DMS153 treated with DMSO at 0.1 percent for 48 hours (cell line): Measurements from ENCODE around the gene ZNF266.

Source experiments
- DNase-seq: peaks from one replicate; lab custom pipeline; 2025; ENCODE audit not compliant: unreplicated experiment; lab: John Stamatoyannopoulos, UW

ZNF266 gene

DNA sequence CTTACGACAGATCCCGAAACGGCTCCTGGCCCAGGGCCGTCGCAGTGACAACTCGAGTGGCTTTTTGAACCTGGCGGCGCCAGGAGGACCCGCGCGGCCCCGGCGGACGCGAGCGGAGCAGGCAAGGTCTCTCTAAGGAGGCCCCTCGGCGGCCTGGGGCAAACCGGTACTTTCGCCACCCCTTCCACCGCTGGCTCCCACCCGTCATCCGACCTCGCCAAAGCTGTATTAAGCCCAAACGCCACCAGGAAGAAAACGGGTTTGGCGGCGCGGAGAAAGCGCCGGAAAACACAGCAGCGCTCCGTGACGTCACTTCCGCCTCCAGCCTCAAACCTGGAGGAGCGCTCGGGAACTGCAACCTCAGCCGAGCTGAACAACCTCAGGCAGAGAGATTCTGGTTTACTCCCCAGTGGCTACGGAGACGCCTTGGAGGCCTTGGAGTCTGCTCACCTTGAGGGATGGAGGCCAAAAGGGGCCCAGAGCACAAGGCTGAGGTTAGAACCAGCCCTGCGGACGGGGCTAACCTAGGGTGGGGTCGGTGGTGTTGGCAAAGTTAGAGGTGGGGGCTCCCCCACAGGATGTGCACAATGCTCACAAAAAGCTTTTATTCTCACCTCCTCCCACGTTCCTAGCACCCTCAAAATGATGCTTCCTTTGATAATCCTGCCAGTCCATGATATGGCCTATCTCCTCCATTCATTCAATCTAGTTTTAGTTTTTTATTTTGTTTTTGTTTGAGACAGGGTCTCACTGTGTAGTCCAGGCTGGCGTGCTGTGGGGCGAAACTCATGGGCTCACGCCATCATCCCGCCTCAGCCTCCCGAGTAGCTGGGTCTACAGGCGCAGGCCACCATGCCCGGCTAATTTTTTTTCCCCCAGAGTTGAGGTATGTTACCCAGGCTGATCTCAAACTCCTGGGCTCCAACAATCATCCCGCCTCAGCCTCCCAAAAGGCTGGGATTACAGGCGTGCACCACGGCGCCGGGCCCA lies at the start of gene ZNF266:
TSS of gene ZNF266 (minus strand) at position 295 of the 990 bp plus-strand sequence. CDS start 15,484 bp downstream, outside the sequence.
- DNase-seq, result peak; percentile 72

DNA sequence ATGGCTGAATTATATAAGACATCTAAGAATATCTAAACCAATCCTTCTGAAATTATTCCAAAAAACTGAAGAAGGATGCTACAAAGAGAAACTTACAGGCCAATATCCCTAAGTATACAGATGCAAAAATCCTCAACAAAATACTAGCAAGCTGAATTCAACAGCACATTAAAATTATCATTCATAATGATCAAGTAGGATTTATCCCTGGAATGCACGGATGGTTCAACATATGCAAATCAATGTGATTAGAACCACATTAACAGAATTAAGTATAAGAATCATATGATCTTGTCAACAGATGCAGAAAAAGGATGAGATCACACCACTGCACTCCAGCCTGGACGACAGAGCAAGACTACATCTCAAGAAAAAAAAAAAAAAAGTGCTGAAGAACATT lies 49.8 kb upstream of the ZNF266 start:
- no peak for DNase-seq

DNA sequence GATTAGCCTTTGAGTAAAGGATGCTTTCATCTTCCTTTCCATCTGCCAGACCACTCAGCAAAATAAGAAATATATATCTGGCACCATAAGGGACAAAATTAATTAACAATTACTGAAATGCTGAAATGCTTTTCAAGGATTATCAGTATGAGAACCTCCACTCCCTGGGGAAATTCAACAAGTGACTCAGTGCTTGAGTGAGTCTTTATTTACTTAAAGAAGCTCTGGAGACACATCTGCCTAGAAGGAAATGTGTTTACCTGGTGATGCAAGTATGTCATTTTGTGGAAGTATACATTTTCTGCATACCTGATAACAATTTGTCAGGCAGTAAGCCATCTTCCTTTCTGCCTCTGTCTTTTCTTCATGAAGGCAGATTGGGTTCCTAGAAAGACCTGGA lies 39.6 kb upstream of the ZNF266 start:
- DNase-seq, result no peak

DNA sequence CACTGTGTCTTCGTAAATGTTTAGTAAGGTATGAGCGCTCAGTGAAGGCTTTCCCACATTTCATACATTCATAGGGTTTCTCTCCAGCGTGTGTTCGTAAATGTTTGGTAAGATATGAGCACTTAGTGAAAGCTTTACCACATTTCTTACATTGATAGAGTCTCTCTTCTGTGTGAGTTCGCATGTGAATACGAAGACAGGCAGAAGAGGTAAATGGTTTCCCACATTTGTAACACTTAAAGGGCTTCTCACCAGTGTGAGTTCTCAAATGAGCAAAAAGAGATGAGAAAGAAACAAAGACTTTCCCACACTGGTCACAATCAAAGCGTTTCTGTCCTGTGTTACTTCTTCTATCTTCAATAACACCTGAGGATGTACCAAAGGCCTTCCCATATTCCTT lies 31.8 kb upstream of the ZNF266 start:
- DNase-seq, result no peak

DNA sequence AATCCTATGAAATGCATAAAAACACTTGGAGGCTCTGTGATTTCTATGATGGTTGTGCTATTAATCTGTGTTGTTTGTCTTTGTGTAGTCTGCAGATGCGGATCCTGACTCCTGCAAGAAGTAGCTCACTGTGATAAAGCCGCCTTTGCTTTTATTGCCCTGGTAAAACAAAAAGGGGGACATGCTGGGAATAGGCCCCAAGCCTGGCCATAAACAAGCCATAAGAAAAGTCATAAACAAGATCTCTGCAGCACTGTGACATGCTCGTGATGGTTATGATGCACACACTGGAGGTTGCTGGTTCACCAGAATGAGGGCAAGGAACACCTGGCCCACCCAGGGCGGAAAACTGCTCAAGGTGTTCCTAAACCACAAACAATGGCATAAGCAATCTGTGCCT lies 26.6 kb upstream of the ZNF266 start:
- no peak for DNase-seq

DNA sequence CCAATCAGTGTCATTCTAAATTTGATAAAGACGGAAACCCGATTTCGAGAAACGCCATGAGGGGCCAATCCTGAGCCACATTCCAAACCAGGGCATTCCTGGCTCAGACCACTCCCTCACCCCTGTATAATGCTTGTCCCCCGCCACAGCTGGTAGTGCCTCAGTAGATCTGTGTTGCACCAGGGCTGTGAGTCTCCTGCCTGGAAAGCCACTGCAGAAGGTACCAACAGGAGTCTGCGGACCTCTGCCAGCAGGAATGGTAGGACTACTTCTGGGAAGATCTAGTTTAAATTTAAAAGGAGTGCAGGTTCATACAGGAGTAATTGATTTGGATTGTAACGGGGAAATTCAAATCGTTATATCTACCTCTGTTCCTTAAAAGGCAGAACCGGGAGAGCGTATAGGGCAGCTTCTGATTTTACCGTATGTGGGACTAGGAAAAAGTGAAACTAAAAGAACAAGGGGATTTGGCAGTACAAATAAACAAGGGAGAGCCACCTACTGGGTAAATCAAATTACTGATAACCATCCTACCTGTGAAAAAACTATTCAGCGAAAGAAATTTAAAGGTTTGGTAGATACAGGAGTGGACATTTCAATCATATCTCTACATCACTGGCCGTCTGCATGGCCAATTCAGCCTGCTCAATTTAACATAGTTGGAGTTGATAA lies 20.8 kb upstream of the ZNF266 start:
- no peak for DNase-seq

DNA sequence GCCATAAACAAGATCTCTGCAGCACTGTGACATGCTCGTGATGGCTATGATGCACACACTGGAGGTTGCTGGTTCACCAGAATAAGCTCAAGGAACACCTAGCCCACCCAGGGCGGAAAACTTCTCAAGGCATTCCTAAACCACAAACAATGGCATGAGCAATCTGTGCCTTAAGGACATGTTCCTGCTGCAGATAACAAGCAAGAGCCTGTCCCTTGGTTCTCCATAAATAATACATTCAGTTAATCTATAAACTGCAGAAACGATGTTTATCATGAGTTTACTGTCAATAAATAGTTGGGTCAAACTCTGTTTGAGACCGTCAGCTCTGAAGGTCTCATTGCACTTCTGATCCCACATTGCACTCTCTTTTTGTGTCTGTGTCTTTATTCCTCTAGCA lies 18.6 kb upstream of the ZNF266 start:
- DNase-seq, result no peak

DNA sequence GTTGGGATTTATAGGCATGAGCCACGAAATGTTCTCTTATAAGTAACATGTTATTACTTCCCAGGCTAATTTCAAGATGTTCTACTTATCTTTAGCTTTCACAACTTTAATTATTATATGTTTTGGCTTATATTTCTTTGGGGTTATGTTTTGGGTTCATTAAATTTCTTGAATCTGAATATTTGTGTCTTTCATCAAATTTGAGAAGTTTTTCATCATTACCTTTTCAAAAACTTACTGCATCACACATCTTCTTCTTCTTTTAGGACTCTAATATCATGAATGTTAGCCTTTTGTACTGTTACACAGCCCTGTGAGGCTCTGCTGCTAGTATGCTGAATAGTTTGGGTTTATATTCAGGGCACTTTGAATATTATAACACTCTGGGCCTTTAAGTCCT lies 9.7 kb upstream of the ZNF266 start:
- DNase-seq, result no peak

DNA sequence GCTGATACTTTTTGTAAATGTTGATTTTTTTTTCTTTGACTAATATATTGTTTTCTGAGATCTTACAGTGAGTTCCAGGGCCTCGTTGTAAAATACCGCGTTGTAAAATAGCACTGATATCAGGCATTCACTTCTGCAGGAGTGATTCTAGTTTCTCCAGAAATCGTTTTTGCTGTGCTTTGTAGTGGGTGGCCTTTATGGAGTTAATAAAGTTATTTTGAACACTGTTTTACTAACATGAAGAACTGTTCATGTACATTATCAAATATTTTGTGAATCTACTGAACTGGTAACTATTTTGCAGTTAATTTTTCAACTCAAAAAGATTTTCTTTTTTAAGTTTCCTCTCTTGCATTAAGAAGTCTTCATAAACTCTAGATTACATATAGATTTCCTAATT lies 985 bp upstream of the ZNF266 start:
- no peak for DNase-seq

DNA sequence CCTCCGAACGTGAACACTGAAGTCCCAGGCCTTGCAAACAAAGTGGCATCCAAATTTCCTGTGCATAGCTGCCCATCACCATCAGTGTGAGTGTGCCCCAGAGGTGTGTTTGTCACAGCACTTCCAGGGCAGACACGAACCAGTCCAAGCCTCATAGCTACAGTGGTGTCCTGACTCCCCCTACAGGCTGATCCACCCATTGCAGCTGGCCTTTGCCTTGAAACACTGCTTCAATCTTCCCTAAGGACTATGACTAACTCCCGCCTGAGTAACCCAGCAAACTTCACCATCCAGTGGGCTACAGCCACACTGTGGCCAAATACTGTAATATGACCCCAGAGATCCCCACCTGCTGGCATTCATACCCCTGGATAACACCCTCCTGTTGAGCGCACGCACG lies 3.9 kb downstream of the ZNF266 start:
- no peak for DNase-seq

DNA sequence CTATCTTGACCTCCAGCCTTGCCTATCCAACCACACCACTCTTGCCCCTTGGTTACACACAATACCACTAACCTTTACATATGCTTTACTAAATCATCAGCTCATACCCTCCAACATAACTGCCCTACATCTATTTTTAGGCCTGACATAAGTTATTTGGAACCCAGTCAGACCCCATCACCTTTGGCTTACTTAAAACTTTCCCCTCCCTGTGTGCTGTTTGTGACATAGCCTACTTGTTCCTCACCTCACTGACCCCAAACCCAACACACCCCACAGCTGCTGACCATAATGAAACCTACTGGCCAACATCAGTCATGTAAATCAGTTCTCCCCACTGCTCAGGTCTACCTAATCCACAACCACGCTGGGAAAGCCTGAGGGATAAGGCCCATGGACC lies 4.9 kb downstream of the ZNF266 start:
- DNase-seq, result no peak

DNA sequence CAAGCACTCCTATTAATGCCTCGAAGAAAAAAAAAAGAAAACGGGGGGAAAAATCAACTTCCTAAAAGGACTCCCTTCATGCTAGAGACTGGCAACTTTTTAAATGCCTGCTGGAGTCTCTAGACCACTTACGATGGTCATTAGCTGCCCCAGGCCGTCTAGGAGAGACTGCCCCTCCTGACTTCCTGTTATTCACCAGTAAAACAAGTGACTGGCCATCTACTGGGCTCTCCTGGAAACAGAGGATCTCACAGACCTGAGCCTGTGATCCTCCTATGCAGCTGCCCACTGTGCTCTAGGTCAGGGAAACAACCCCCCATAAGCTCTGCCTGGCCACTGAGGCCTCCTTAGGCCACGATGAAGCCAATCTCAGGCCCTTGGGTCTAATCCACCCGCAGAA lies 7.4 kb downstream of the ZNF266 start:
- DNase-seq, result no peak

DNA sequence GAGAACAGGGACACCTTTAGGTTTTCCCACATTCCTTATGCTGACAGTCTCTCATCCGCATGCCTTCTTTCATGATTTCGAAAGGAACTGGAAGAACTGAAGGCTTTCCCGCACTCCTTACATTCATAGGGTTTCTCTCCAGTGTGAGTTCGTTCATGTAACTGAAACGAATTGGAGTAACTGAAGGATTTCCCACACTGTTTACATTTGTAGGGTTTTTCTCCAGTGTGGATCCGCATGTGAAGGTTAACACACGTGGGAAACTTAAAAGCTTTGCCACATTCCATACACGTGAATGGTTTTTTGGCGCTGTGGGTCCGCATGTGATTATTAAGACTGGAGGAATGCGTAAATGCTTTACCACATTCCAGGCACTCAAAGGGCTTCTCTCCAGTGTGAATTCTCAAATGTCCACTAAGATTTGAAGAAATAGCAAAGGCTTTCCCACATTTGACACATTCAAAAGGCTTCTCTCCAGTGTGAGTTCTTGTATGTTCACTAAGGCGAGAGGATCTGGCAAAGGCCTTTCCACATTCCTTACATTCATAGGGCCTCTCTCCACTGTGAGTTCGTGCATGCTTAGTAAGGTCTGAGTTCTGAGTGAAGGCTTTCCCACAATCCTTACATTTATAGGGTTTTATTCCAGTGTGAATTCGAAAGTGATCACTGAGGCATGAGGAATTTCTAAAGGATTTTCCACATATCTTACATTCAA lies 22.0 kb downstream of the ZNF266 start:
- DNase-seq, result no peak

DNA sequence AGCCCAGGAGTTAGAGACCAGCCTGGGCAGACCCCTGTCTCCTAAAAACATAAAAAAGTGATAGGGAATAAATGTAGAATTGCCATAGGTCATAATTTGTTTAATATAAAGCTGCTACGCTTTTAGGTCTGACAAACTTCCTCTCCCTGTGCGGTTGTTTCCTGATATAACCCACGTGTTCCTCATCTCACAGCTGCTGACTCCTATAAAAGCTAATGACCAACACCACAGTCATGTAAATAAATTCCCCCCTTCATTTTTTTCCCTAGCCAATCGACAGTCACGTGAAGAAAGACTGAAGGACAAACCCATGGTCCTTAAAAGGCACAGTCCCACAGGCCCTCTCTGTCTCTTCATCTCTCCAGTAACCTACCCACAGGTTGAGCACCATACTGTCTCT lies 27.5 kb downstream of the ZNF266 start:
- DNase-seq, result no peak

DNA sequence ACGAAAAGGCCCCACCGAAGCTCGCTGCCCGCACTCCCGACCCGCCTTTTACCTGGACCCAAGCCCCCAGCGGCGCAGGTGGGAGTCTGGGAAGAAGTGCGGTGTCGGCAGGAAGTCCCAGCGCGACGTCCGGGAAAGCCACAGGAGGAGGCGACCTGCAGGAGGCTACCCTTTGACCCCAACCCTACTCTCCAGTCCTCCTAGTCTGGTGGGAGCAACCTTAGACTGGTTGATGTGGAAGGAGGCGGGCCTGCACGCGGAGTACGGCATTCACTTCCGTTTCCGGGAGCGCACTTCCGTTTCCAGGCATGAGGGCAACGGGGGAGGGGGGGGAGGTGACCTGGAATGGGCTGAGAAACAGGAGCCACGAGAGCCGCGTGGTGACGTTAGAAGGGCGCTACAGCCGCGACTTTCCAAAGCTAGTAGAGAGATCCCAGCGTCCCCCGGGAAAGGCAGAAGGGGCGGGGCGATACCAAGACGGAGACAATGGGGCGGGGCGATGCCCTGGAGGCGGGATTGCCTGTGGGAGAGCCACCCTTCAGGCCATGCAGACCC lies 28.5 kb downstream of the ZNF266 start:
- DNase-seq, result no peak

DNA sequence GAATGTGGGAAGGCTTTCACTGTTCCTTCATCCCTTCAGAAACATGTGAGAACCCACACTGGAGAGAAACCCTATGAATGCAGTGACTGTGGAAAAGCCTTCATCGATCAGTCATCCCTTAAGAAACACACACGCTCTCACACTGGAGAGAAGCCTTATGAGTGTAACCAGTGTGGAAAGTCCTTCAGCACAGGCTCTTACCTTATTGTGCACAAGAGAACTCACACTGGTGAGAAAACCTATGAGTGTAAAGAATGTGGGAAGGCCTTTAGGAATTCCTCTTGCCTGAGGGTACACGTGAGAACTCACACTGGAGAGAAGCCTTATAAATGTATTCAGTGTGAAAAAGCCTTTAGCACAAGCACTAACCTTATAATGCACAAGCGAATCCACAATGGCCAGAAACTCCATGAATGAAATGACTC lies 54.0 kb downstream of the ZNF266 start:
- no peak for DNase-seq

DNA sequence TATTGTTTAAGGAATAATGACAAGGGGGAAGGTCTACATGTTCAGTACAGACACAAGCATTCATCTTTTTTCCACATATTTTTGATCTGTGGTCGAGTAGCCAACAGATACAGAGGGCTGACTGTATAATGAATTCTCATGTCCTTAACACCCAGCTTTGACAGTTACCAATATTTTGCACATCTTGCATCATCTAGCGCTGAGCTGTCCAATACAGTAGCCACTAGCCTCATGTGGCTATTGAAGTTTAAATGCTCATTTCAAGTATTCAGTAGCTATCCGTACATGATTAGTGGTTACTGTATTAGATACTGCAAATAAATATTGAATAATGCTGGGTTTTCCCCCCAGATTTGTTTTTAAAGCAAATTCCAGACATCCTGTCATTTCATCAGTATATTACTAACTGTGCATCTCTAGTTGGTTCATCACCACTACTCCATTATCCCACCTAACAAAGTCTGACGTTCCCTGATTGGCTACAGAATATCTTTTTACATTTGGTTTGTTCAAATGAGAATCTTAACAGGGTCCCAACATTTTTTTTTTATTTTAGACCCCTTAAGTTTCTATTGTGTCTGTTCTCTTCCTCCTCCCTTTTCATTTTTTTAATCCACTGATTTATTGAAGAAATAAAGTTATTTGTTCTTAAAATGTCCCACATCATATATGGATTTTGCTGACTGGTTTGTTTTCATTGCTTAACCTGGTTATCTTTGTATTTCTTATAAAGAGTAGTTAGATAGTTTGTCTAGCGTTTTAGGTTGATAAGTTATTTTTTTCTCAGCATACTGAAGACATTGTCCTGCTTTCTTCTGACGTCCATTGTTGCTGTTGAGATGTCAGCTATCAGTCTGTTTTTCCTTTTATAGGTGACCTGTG lies 64.4 kb downstream of the ZNF266 start:
- DNase-seq, result no peak

DNA sequence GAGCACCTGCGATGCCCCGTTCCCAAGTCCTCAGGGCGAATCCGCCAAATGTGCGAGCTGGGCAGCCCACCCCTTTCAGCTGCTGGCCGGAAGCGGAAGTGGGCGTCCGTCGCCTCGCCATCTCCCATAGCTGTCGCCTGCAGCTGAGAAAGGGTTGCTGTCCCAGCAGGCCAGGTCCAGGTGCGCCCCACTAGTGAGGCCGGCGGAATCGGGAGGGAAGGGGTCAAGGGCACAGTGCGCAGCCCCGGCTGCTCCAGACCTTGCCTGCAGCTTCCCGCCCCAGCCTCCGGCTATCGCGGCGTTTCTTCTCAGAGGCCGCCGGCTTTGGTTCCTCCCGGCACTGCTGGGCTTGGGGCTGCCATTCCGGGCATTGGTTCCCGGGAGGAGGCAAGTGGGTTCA lies 72.5 kb downstream of the ZNF266 start, which contains the start of gene ZNF177:
TSS of gene ZNF177 (plus strand) at position 109 of the 400 bp plus-strand sequence. CDS start 15,299 bp downstream, outside the sequence.
- DNase-seq, result no peak
